Activated CD4-positive, alpha-beta T cell treated with anti-CD3 and anti-CD28 coated beads, Interleukin-2, amount 50 U/mL, for 4 hours (primary cell): Measurements from ENCODE around the gene SNX9.
"Not testable (repeated sequence)": the region's sequence is repeated elsewhere in the genome, so short reads cannot be mapped to it uniquely, and the experiment has no call there.

Source experiments
- DNase-seq, 2 experiments: peaks; one replicate each; pipeline ENCODE4 v3.0.0-alpha.2; 2020

SNX9 gene

GRCh38 chr6:157935786-157936185, 112.7 kb downstream of the SNX9 start:
- no peak for DNase-seq

GRCh38 chr6:157937318-157937717, 114.3 kb downstream of the SNX9 start:
- no peak for DNase-seq

- no peak for DNase-seq
These were observed 114.9 kb downstream of the SNX9 start for GRCh38 chr6:157937916-157938315.

- DNase-seq, result peak; percentile 37 to 48
These were observed 117.5 kb downstream of the SNX9 start for GRCh38 chr6:157940375-157941036.

- no peak for DNase-seq
These were observed 118.2 kb downstream of the SNX9 start for GRCh38 chr6:157941101-157941863.

- DNase-seq, result no peak
These were observed 119.3 kb downstream of the SNX9 start for GRCh38 chr6:157942351-157942750.

- no peak for DNase-seq
These were observed 120.4 kb downstream of the SNX9 start for GRCh38 chr6:157943249-157943963.

- DNase-seq, result no peak
These were observed 120.9 kb downstream of the SNX9 start for GRCh38 chr6:157943964-157944283.

- DNase-seq, result peak; percentile 42 to 58
These were observed 122.2 kb downstream of the SNX9 start for GRCh38 chr6:157944983-157945931.

- DNase-seq, result no peak
These were observed 123.1 kb downstream of the SNX9 start for GRCh38 chr6:157946053-157946617.

GRCh38 chr6:157946865-157947532, 124.0 kb downstream of the SNX9 start:
- no peak for DNase-seq

GRCh38 chr6:157950899-157951298, 127.9 kb downstream of the SNX9 start:
- DNase-seq, result not testable (repeated sequence)

- no peak for DNase-seq
These were observed 128.8 kb downstream of the SNX9 start for GRCh38 chr6:157951828-157952227.

GRCh38 chr6:157952861-157953351, 129.9 kb downstream of the SNX9 start:
- DNase-seq, result no peak

GRCh38 chr6:157953580-157954091, 130.6 kb downstream of the SNX9 start:
- no peak for DNase-seq

GRCh38 chr6:157954150-157955117, 131.4 kb downstream of the SNX9 start:
- no peak for DNase-seq

- no peak for DNase-seq
These were observed 132.6 kb downstream of the SNX9 start for GRCh38 chr6:157955675-157956074.

GRCh38 chr6:157956171-157956730, 133.2 kb downstream of the SNX9 start:
- no peak for DNase-seq

- DNase-seq, result no peak
These were observed 136.6 kb downstream of the SNX9 start for GRCh38 chr6:157959451-157960227.
